ENCODE measurements around the gene C10orf90.

GRCh38 chr10:126536148-126536547, 134.3 kb downstream of the C10orf90 start:
- no peak for TF ChIP-seq POLR2A (IDR thresholded peaks at IDR 0.05)
- TF ChIP-seq, protein P1, sequence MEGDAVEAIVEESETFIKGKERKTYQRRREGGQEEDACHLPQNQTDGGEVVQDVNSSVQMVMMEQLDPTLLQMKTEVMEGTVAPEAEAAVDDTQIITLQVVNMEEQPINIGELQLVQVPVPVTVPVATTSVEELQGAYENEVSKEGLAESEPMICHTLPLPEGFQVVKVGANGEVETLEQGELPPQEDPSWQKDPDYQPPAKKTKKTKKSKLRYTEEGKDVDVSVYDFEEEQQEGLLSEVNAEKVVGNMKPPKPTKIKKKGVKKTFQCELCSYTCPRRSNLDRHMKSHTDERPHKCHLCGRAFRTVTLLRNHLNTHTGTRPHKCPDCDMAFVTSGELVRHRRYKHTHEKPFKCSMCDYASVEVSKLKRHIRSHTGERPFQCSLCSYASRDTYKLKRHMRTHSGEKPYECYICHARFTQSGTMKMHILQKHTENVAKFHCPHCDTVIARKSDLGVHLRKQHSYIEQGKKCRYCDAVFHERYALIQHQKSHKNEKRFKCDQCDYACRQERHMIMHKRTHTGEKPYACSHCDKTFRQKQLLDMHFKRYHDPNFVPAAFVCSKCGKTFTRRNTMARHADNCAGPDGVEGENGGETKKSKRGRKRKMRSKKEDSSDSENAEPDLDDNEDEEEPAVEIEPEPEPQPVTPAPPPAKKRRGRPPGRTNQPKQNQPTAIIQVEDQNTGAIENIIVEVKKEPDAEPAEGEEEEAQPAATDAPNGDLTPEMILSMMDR (IDR thresholded peaks at IDR 0.05) = no peak
